GM18519 (cell line): ENCODE data around the gene GPR18.
"Not testable (repeated sequence)": the region's sequence is repeated elsewhere in the genome, so short reads cannot be mapped to it uniquely, and the experiment has no call there.

Source experiments
- ATAC-seq: cut with Tn5 transposase; IDR thresholded peaks from one replicate; pipeline ENCODE4 v1.9.1; 2021; ENCODE audit warnings: mild to moderate bottlenecking, moderate library complexity; ENCODE audit not compliant: unreplicated experiment, low FRiP score

Gene GPR18

DNA sequence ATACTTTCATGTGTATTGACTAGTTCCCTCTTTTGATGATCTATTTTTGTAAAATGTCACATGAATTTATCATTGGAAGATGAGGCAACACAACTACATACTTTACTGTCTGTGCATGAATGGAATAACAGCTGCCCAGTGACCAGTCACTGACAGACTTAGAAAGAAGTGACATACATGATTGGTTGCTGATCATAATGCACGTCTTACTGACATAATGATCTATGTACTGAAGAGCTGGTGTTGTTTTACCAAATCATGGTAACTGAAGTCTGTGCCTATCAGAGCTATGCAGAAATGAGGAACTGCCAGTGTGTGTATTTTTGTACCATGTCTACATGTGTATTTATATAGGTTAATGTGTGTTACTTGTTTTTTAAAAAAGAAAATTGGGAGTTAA is 26.5 kb downstream of the GPR18 start:
- ATAC-seq: peak; percentile 42

DNA sequence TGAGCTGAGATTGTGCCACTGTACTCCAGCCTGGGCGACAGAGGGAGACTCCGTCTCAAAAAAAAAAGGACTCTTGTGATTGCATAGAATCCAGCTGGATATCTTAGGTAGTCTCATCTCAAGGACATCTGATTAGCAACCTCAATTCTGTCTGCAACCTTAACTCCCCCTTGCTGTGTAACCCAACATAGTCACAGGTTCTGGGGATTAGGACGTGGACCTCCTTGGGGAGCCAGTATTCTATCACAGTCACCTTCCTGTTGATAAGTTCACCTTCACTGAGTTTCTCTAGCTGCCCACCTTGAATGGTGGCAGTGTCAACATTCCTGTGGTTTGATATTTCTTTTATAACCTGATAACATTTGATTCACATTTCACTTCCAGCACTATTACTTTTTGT is 27.2 kb downstream of the GPR18 start:
- ATAC-seq: no peak

GRCh38 chr13:99230588-99230987 is 27.6 kb downstream of the GPR18 start:
- ATAC-seq: not testable (repeated sequence)

DNA sequence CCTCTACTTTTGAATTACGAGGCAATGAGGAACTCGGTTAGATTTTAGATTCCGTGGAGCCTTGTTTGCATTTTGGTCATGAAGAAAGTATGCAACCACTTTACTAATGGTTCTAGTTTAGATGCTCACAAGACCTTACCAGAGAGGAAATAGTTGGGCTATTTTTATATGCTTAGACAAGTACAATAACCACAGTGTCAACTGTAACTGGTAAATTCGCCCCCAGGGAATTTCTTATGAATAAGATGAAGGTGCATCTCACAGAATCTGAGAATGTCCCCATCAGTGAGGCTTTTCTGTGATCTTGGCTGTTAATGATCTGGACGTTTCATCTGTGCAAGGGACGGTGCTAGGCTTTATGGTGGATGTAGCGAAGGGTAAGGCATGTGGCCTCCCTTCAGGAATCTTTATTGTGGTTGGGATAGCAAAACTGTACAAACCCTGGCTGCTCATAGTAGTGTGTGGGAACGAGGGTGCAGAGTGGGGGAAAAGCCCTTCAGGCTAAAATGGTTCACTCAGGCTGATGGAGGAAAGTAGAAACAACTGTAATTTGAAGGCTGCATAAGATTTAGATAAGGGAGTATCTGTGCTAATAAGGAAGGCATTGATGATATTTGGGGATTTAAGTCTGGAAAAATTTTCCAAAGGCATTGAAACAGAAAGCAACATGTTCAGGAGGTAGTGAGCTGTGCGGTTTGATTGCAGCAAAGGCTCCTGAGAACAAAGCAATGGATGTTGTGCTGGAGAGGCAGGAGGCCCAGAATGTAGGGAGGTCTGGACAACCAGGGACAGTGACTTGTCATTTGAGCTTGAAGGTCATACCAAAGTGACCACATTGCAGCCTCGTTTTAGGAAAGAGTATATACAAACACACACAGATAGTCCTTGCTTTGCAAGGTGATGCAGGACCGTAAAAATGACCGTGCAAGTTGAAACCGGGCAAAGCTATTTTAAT is 29.2 kb downstream of the GPR18 start:
- peak; percentile 74 for ATAC-seq

GRCh38 chr13:99227909-99228688 is 30.1 kb downstream of the GPR18 start:
- no peak for ATAC-seq

DNA sequence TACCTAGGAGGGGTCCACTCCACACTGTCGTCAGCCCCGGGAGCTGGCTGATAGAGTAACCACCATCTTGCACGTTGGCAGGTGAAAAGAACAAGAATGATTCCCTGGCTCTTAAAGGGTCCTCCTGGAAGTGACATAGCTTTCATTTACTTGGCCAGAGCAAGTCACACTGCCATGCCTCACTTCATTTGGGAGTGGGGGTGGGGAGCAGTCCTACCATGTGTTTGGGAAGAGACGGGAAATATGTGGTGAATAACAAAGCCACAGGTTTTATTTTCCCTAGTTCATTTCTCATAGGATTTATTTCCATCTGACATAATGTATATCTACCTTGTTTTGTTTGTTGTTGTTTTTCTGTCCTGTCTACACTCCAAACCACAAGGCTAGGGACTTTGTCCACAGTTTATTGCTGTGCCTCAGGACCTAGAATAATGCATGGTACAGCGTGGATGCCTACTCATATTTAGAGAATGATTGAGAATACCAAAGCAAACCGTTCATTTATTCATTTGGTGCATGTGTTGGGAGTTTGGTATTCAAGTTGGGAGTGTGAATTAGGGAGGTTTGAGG is 30.8 kb downstream of the GPR18 start:
- ATAC-seq: no peak

DNA sequence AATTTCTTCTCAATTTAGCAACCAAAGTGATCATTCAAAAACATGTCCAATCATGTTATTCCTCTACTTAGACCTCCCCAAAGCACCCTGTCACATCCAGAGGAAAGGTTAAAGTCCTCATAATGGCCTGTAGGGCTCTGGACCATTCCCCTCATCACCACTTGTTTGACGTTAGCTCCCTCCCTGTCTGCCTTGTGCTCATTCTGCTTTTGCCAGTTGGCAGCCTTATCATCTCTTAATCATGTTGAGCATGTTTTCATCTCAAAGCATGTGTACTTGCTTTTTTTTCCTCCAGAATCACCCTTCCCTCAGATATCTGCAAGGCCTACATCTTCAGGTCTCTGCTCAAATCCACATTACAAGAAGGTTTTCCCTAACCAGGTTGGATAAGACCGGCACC is 31.7 kb downstream of the GPR18 start:
- no peak for ATAC-seq

DNA sequence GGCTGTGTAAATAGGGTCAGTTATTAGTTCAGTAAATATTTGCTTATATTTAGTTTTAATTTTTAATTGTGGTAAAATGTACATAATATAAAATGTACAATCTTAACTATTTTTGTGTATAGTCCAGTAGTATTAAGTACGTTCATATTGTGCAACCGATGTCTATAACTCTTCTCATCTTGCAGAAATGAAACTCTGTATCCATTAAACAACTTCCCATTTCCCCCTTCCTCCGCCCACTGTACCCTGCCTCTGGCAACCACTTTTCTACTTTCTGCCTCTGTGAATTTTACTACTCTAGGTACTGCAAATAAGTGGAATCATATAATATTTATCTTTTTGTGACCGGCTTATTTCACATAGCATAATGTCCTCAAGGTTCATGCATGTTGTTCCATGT is 33.1 kb downstream of the GPR18 start:
- no peak for ATAC-seq

- ATAC-seq: no peak
These were observed 34.2 kb downstream of the GPR18 start for GRCh38 chr13:99224021-99224420.

- no peak for ATAC-seq
These were observed 34.6 kb downstream of the GPR18 start for GRCh38 chr13:99223587-99223986.

- no peak for ATAC-seq
These were observed 36.5 kb downstream of the GPR18 start for GRCh38 chr13:99221567-99222239.

- ATAC-seq: no peak
These were observed 37.8 kb downstream of the GPR18 start for GRCh38 chr13:99220199-99220935.

- ATAC-seq: peak; percentile 52
These were observed 39.2 kb downstream of the GPR18 start for GRCh38 chr13:99218969-99219368.

DNA sequence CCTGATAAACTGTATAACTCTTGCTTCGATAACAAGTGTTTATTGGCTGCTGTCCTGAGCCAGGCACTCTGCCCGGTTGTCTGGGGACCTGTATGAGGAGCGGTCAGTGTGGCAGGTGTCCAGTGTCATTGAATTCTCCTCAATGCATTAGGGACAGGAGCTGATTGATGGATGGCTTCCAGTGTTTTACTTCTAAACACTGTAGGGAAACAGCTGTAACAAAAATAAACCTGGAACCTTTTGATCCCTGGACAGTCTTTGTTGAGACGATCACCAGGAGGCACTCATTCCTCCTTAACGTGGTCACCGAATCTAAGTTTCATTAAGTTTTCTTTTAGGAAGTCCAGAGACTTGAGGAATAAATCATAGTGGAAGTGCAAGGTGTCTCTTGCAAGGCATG is 39.6 kb downstream of the GPR18 start:
- ATAC-seq: no peak

DNA sequence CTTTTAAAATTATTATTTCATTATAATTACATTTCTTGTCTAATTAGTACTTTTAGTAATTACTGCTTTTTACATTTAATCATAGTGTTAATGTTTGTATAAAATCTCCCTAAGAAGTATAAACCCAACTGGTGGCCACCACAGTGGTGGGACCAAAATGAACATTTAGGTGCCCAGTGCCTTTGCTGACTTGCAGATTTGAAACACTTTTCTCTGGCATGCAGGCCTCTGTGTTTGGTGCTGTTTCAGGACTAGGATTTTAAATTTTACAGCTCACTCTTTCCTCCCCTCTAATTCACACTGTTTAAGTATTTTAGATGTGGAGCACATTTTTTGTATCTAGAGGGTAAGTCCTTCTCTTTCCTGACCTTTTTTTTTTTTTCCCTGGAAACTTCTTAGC is 40.1 kb downstream of the GPR18 start:
- ATAC-seq: no peak

- ATAC-seq: no peak
These were observed 40.6 kb downstream of the GPR18 start for GRCh38 chr13:99217461-99218110.

DNA sequence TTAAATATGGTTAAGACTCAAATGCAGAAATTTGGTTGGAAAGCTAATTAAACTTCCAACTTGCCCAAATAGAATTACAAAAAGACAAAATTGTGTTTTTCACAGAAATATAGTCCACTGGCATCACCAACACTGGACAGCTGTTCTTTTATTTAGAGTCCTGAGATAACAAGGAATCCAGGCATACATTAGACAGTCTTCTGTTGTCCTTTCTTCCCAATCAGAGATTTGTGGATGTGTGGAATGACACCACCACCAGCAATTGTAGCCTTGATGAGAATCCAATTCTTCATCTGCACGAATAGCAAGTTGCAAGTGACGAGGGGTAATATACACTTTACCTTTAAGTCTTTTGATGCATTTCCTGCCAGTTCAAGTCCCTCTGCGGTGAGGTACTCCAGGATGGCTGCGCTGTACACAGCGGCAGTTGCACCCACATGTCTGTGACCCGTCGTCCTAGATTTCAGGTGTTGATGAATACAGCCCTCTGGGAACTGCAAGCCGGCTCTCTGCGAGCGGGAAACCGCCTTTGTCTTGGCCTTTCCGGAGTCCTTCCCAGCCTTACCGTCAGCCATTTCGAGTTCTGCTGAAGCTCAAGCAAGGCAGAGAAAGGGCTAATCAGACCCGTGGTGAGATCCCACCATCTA is 42.9 kb downstream of the GPR18 start:
- ATAC-seq: no peak

GRCh38 chr13:99214731-99215130 is 43.4 kb downstream of the GPR18 start:
- no peak for ATAC-seq

- ATAC-seq: peak; percentile 53
These were observed 43.9 kb downstream of the GPR18 start for GRCh38 chr13:99214232-99214631.
